Measurements from ENCODE around the gene OAF. TPM values are rescaled to one million over a fixed set of nuclear protein-coding genes. Genes with fewer than 3 reads are reported as not detected.

The OAF gene
- total and polyA plus RNA-seq, 11 donors: 10.3 to 41.9 (median 19.9) TPM

DNA sequence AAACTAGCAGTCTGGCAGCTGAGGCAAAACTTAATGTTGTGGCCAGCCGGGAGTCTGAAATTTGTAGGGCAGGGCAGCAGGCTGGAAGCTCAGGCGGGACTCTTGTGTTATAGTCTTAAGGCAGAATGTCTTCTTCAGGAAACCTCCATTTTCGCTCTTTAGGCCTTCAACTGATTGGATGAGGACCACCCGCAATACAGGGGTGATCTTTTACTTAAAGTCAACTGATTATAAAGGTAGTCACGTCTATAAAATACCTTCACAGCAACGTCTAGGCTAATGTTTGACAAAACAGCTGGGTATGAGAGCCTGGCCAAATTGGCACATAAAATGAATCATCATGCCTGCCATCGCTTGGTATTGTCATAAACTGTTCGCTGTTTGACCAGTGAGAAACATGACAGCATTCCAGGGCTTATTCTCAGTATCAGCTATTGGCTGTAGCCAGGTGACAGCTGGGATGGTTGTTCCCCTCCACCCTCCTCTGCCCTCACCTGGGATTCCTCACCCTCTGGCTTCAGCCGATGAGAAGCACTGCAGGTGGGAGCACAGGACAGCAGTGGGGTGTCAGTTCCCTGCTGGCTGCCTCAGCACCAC is 22.5 kb downstream of the OAF start:
- intact Hi-C loops (cut with DNase I): loop anchor here in 1 of 10 donors (10.0 kb wide), 1 partner anchor 451 kb away; no protein-coding TSS in a partner anchor
- Histone ChIP-seq H3K4me3 (no peak overlapping the region), H3K9me3 (no peaks in the 10 kb centered on the region), H3K4me1 (peaks cover 0 to 14% (median 0%) of the 10 kb centered on the region in 12 donors), H3K27ac (no peak overlapping the region), H3K36me3 (peaks cover 0 to 11% (median 4%) of the 10 kb centered on the region in 9 donors), H3K27me3 (peaks cover 0 to 22% (median 2%) of the 10 kb centered on the region in 9 donors)
- no peak for TF ChIP-seq CTCF (IDR thresholded peaks at IDR 0.05)
- no peak for DNase-seq
- no peak for ATAC-seq
- 84 to 86% (median 85%) methylated on average over 9 of the region's 9 CpGs for WGBS, 4 donors

DNA sequence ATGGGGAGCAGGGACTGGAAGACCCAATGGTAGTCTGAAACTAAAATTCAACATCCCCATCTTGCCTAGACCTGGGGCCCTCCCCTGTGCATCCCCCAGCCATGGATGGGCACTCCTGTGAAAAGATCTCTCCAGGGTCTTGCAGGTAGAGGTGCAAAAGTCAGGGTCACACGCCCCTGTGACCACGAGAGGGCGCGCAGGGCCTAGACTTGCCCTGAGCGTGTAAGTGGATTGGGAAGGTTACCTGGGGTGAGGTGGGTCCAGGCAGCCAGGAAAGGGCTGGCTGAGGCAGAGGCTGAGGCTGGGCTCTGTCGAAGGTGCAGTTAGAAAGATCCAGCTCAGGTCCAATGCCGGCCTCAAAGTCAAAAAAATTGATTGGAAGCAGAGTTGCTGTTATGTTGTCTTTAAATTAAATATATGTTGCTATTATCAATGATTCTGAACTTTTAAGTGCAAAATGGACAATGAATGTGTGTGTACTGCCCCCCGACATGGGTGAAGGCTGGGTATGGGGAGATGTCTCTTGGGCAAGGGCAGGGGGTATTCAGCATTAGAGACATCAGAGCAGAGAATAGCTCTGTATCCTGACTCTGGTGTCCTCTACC is 24.3 kb downstream of the OAF start:
- Histone ChIP-seq H3K4me1 (peaks cover 0 to 14% (median 0%) of the 10 kb centered on the region in 12 donors), H3K4me3 (no peak overlapping the region), H3K27ac (no peak overlapping the region), H3K9me3 (no peaks in the 10 kb centered on the region), H3K27me3 (peaks cover 4 to 36% (median 16%) of the 10 kb centered on the region in 9 donors), H3K36me3 (no peaks in the 10 kb centered on the region)
- ATAC-seq: peak; percentile 51 to 82 (median 72)
- 15 to 26% (median 22%) methylated on average over 8 of the region's 8 CpGs for WGBS, 4 donors
- TF ChIP-seq POLR2A (IDR thresholded peaks at IDR 0.05) (no peak), CTCF (IDR thresholded peaks at IDR 0.05) (peak; percentile 54 to 78 (median 72))
- intact Hi-C loops (cut with DNase I): loop anchor here in 8 of 10 donors (1.0 to 10.0 kb wide), 5 partner anchors 64 to 450 kb away; no protein-coding TSS in a partner anchor
- peak in 4 of 5 donors; percentile 50 to 71 (median 60) for DNase-seq

GRCh38 chr11:120236169-120237107 is 25.6 kb downstream of the OAF start:
- 53 to 75% (median 60%) methylated on average over 5 of the region's 5 CpGs for WGBS, 4 donors
- Histone ChIP-seq H3K4me3 (no peak overlapping the region), H3K36me3 (no peaks in the 10 kb centered on the region), H3K27ac (no peak overlapping the region), H3K27me3 (peaks cover 12 to 49% (median 28%) of the 10 kb centered on the region in 9 donors), H3K9me3 (no peaks in the 10 kb centered on the region), H3K4me1 (peaks cover 0 to 12% (median 0%) of the 10 kb centered on the region in 12 donors)
- no peak for TF ChIP-seq POLR2A (IDR thresholded peaks at IDR 0.05)
- TF ChIP-seq CTCF (IDR thresholded peaks at IDR 0.05): no peak
- no peak for DNase-seq
- ATAC-seq: no peak
- intact Hi-C loops (cut with DNase I): loop anchor here in 3 of 10 donors (2.0 to 10.0 kb wide), 2 partner anchors 62 to 448 kb away; no protein-coding TSS in a partner anchor

Data from heart left ventricle (tissue), 16 donors.